IMR-90 (cell line): ENCODE measurements around the gene CLPTM1L. TPM values are rescaled to one million over a fixed set of nuclear protein-coding genes. Genes with fewer than 3 reads are reported as not detected.

Experiments
- ATAC-seq: fragments of 200-7000 bp; cut with Tn5 transposase; 2 replicates; pipeline ENCODE4 v1.9.1; 2020; ENCODE audit warnings: low read depth, mild to moderate bottlenecking, moderate library complexity
- BruUV-seq: library from RNA; stranded (reverse); fragments of 400-500 nt; replicated peaks from 2 replicates; lab custom pipeline; 2021; lab: Mats Ljungman, UMichigan
- CTCF ChIA-PET: fragments of 300-600 bp; formaldehyde crosslinking; extraction: SDS; loops from one replicate; lab custom pipeline; 2021; ENCODE audit warnings: antibody characterized with exemption; lab: Yijun Ruan, JAX
- POLR2A ChIA-PET: fragments of 300-600 bp; sonication (Branson Sonifier 250); formaldehyde crosslinking; loops from one replicate; lab custom pipeline; 2022; ENCODE audit warnings: antibody characterized with exemption; ENCODE audit not compliant: unreplicated experiment; lab: Charles Lee
- DNase-seq: peaks from one replicate; pipeline ENCODE4 v3.0.0; 2013
- H2AFZ ChIP-seq: replicated peaks from 2 replicates; pipeline ENCODE3; 2013; ENCODE audit warnings: low read length, mild to moderate bottlenecking; ENCODE audit not compliant: poor library complexity
- H2AK5ac ChIP-seq: 2 replicates; pipeline ENCODE4 v1.6.1; 2013; ENCODE audit warnings: low read depth, low read length, inconsistent platforms
- H2AK9ac ChIP-seq: replicated peaks from 2 replicates; pipeline ENCODE3; 2013; ENCODE audit warnings: mild to moderate bottlenecking, low read depth, low read length, moderate library complexity; ENCODE audit not compliant: poor library complexity
- H2BK120ac ChIP-seq: 2 replicates; pipeline ENCODE4 v1.6.1; 2013; ENCODE audit warnings: low read depth, low read length, inconsistent platforms
- H2BK15ac ChIP-seq: 3 replicates; pipeline ENCODE4 v1.6.1; 2013; ENCODE audit warnings: low read depth, low read length, inconsistent platforms
- H2BK20ac ChIP-seq: 2 replicates; pipeline ENCODE4 v1.6.1; 2013; ENCODE audit warnings: low read depth, mild to moderate bottlenecking, inconsistent platforms, low read length, moderate library complexity
- H2BK5ac ChIP-seq: 2 replicates; pipeline ENCODE4 v1.6.1; 2013; ENCODE audit warnings: mild to moderate bottlenecking, low read depth, low read length, inconsistent platforms; ENCODE audit not compliant: poor library complexity, severe bottlenecking
- H3K14ac ChIP-seq: replicated peaks from 2 replicates; pipeline ENCODE4 v1.6.1; 2013; ENCODE audit warnings: low read depth, low read length, inconsistent platforms
- H3K18ac ChIP-seq: 2 replicates; pipeline ENCODE4 v1.6.1; 2013; ENCODE audit warnings: low read depth, low read length, control low read depth
- H3K23ac ChIP-seq: 2 replicates; pipeline ENCODE4 v1.6.1; 2013; ENCODE audit warnings: low read depth, low read length, inconsistent platforms
- H3K27ac ChIP-seq: 2 replicates; pipeline ENCODE4 v1.5.1; 2013; ENCODE audit warnings: mild to moderate bottlenecking, control low read depth, low read length; ENCODE audit not compliant: insufficient read depth
- H3K27me3 ChIP-seq: 2 replicates; pipeline ENCODE4 v1.6.1; 2013; ENCODE audit warnings: low read length; ENCODE audit not compliant: control insufficient read depth, insufficient read depth
- H3K36me3 ChIP-seq: 2 replicates; pipeline ENCODE4 v1.6.1; 2013; ENCODE audit warnings: low read length, mixed read lengths; ENCODE audit not compliant: control insufficient read depth, insufficient read depth
- H3K4ac ChIP-seq: 2 replicates; pipeline ENCODE4 v1.6.1; 2013; ENCODE audit warnings: low read depth, low read length, inconsistent platforms
- H3K4me1 ChIP-seq: 2 replicates; pipeline ENCODE4 v1.6.1; 2013; ENCODE audit warnings: low read length, mixed read lengths; ENCODE audit not compliant: control insufficient read depth, insufficient read depth
- H3K4me2 ChIP-seq: 2 replicates; pipeline ENCODE4 v1.6.1; 2013; ENCODE audit warnings: low read depth, mild to moderate bottlenecking, control low read depth, low read length, moderate library complexity
- H3K4me3 ChIP-seq: 2 replicates; pipeline ENCODE4 v1.5.1; 2013; ENCODE audit warnings: low read depth, mild to moderate bottlenecking, control low read depth, low read length, moderate library complexity; ENCODE audit not compliant: insufficient read depth
- H3K56ac ChIP-seq: 2 replicates; pipeline ENCODE4 v1.6.1; 2013; ENCODE audit warnings: low read length, inconsistent platforms; ENCODE audit not compliant: insufficient read depth; ENCODE audit errors: extremely low read depth
- H3K79me1 ChIP-seq, 2 experiments: 2 replicates each; pipeline ENCODE4 v1.6.1; 2013; ENCODE audit warnings: low read length in 2 of 2, inconsistent platforms in 1 of 2, low read depth in 1 of 2
- H3K9ac ChIP-seq: 2 replicates; pipeline ENCODE4 v1.6.1; 2013; ENCODE audit warnings: low read depth, low read length, control low read depth
- H3K9me1 ChIP-seq: 2 replicates; pipeline ENCODE4 v1.6.1; 2013; ENCODE audit warnings: low read length, inconsistent platforms; ENCODE audit not compliant: insufficient read depth
- H3K9me3 ChIP-seq: 2 replicates; pipeline ENCODE4 v1.6.1; 2013; ENCODE audit warnings: low read length; ENCODE audit not compliant: control insufficient read depth, insufficient read depth
- H4K20me1 ChIP-seq: 2 replicates; pipeline ENCODE4 v1.6.1; 2013; ENCODE audit warnings: low read length, inconsistent platforms; ENCODE audit not compliant: insufficient read depth
- H4K5ac ChIP-seq: 2 replicates; pipeline ENCODE4 v1.6.1; 2013; ENCODE audit warnings: mild to moderate bottlenecking, low read depth, low read length, control low read depth
- H4K8ac ChIP-seq, 2 experiments: 2 replicates each; pipeline ENCODE4 v1.6.1; 2013; ENCODE audit warnings: low read depth in 2 of 2, low read length in 2 of 2, control low read depth in 1 of 2, inconsistent platforms in 1 of 2
- H4K91ac ChIP-seq: 2 replicates; pipeline ENCODE4 v1.6.1; 2013; ENCODE audit warnings: low read depth, low read length, inconsistent platforms; ENCODE audit not compliant: insufficient read depth
- BHLHE40 ChIP-seq: fragments of 150-350 bp; IDR thresholded peaks from 2 replicates; pipeline ENCODE4 v1.6.1; 2016; ENCODE audit warnings: mild to moderate bottlenecking, low read depth, low read length
- CEBPB ChIP-seq: IDR thresholded peaks from 2 replicates; pipeline ENCODE4 v1.6.1; 2012; ENCODE audit warnings: low read depth, low read length, improper control_type of control experiment
- CHD1 ChIP-seq: IDR thresholded peaks from 2 replicates; pipeline ENCODE4 v1.6.1; 2012; ENCODE audit warnings: low read depth, low read length, improper control_type of control experiment
- CTCF ChIP-seq: conservative IDR thresholded peaks from 2 replicates; pipeline ENCODE4 v1.5.1; 2012; ENCODE audit warnings: mild to moderate bottlenecking, low read depth, low read length, improper control_type of control experiment
- ELK1 ChIP-seq: fragments of 150-350 bp; IDR thresholded peaks from 2 replicates; pipeline ENCODE4 v1.6.1; 2016; ENCODE audit warnings: low read depth, mild to moderate bottlenecking, low read length, moderate library complexity, borderline replicate concordance
- FOS ChIP-seq: fragments of 150-350 bp; IDR thresholded peaks from 2 replicates; pipeline ENCODE4 v1.6.1; 2016; ENCODE audit warnings: low read depth, low read length
- MAFK ChIP-seq: IDR thresholded peaks from 2 replicates; pipeline ENCODE4 v1.6.1; 2012; ENCODE audit warnings: low read depth, low read length, improper control_type of control experiment
- MAZ ChIP-seq: IDR thresholded peaks from 2 replicates; pipeline ENCODE4 v1.6.1; 2012; ENCODE audit warnings: low read depth, mild to moderate bottlenecking, low read length, improper control_type of control experiment, moderate library complexity, borderline replicate concordance
- MXI1 ChIP-seq: IDR thresholded peaks from 2 replicates; pipeline ENCODE4 v1.6.1; 2012; ENCODE audit warnings: low read depth, mild to moderate bottlenecking, low read length, moderate library complexity, borderline replicate concordance
- NFE2L2 ChIP-seq: fragments of 150-350 bp; IDR thresholded peaks from 2 replicates; pipeline ENCODE4 v1.6.1; 2016; ENCODE audit warnings: low read depth, mild to moderate bottlenecking, low read length
- POLR2A ChIP-seq: IDR thresholded peaks from 2 replicates; pipeline ENCODE4 v1.6.1; 2012; ENCODE audit warnings: mild to moderate bottlenecking, low read depth, low read length
- RAD21 ChIP-seq: IDR thresholded peaks from 2 replicates; pipeline ENCODE4 v1.6.1; 2012; ENCODE audit warnings: low read length, improper control_type of control experiment
- RCOR1 ChIP-seq: IDR thresholded peaks from 2 replicates; pipeline ENCODE4 v1.6.1; 2012; ENCODE audit warnings: mild to moderate bottlenecking, low read length, improper control_type of control experiment; ENCODE audit not compliant: insufficient replicate concordance
- RFX5 ChIP-seq: IDR thresholded peaks from 2 replicates; pipeline ENCODE4 v1.8.0; 2012; ENCODE audit warnings: low read depth, mild to moderate bottlenecking, low read length, moderate library complexity
- SMC3 ChIP-seq: fragments of 150-350 bp; IDR thresholded peaks from 2 replicates; pipeline ENCODE4 v1.6.1; 2016; ENCODE audit warnings: low read depth, mild to moderate bottlenecking, antibody characterized with exemption, low read length, moderate library complexity
- USF2 ChIP-seq: fragments of 150-350 bp; IDR thresholded peaks from 2 replicates; pipeline ENCODE4 v1.6.1; 2017; ENCODE audit warnings: mild to moderate bottlenecking, antibody characterized with exemption, low read length, low read depth
- WGBS, 2 experiments: methylation state at CpG; one replicate each; pipeline versions ENCODE4 v1.1.5 to v1.1.7; 2013; ENCODE audit warnings: missing lambda C conversion rate in 2 of 2; ENCODE audit not compliant: insufficient read length in 1 of 2; ENCODE audit errors: extremely low coverage in 2 of 2; 5-methylcytosine and 5-hydroxymethylcytosine counted together
- dilution Hi-C: fragments of 300-500 bp; cut with HindIII; formaldehyde crosslinking; loops from one replicate; pipeline ENCODE4 v1.14.3; 2018; ENCODE audit warnings: low sequenced_read_pairs; ENCODE audit not compliant: unreplicated experiment
- in situ Hi-C: fragments of 300-500 bp; cut with MboI; formaldehyde crosslinking; loops from 3 replicates; pipeline ENCODE4 v1.14.3; 2019; ENCODE audit warnings: low sequenced_read_pairs, inconsistent platforms, mixed read lengths
- intact Hi-C: fragments of 100-400 bp; cut with micrococcal nuclease; formaldehyde crosslinking; loops from 2 replicates; pipeline ENCODE4 v1.10.0; 2022
- polyA plus RNA-seq, 3 experiments: library from polyadenylated mRNA; depleted of rRNA; stranded (reverse); fragments of >200 nt; gene quantifications; 2 replicates each; pipeline ENCODE4 v1.2.3, GENCODE V29; 2012; ENCODE audit warnings: low replicate concordance in 1 of 3
- total RNA-seq: library from RNA; depleted of rRNA; stranded (reverse); fragments of >200 nt; gene quantifications from 2 replicates; pipeline ENCODE4 v1.2.3, GENCODE V29; 2012

The CLPTM1L gene
- total and polyA plus RNA-seq, 2 of the 4 experiments (the other 2 are of a cell fraction), result 114 to 137 TPM

- in situ Hi-C loops, result no loop called here
- Histone ChIP-seq H3K18ac (no peak overlapping the region), H3K9ac (no peak overlapping the region), H2AFZ (no peak overlapping the region), H3K9me3 (peaks cover 25% of the 10 kb centered on the region), H2BK20ac (no peak overlapping the region), H2BK5ac (no peak overlapping the region), H2AK5ac (no peak overlapping the region), H3K36me3 (no peaks in the 10 kb centered on the region), H3K9me1 (no peaks in the 10 kb centered on the region), H2BK120ac (no peak overlapping the region), H3K4me2 (no peak overlapping the region), H4K91ac (no peak overlapping the region), H3K4ac (no peak overlapping the region), H3K4me1 (no peaks in the 10 kb centered on the region), H3K27me3 (no peaks in the 10 kb centered on the region), H4K5ac (no peak overlapping the region), H4K8ac (no peak overlapping the region), H2AK9ac (no peak overlapping the region), H4K20me1 (no peaks in the 10 kb centered on the region), H3K23ac (no peak overlapping the region), H3K79me1 (no peaks in the 10 kb centered on the region), H2BK15ac (no peak overlapping the region), H3K27ac (no peak overlapping the region), H3K56ac (no peak overlapping the region), H3K4me3 (no peak overlapping the region), H3K14ac (no peak overlapping the region)
- POLR2A ChIA-PET, result no interaction called here
- TF ChIP-seq BHLHE40, result no peak
- no peak for TF ChIP-seq MAFK
- TF ChIP-seq MAZ, result no peak
- no peak for TF ChIP-seq SMC3
- TF ChIP-seq USF2, result no peak
- no peak for TF ChIP-seq POLR2A
- no peak for TF ChIP-seq CHD1
- no peak for TF ChIP-seq MXI1
- no peak for TF ChIP-seq CTCF
- TF ChIP-seq RAD21, result no peak
- no peak for TF ChIP-seq ELK1
- no peak for TF ChIP-seq RFX5
- no peak for TF ChIP-seq NFE2L2
- TF ChIP-seq FOS, result no peak
- TF ChIP-seq CEBPB, result no peak
- TF ChIP-seq RCOR1, result no peak
- no CpG with 5 or more reads among the region's 42 CpGs for WGBS, 2 experiments
- dilution Hi-C loops, result no loop called here
- intact Hi-C loops, result no loop called here
- BruUV-seq, result no TSS peak
- DNase-seq (no peak), ATAC-seq (no peak)
- CTCF ChIA-PET, result no interaction called here
These were observed 66.0 kb downstream of the CLPTM1L start for GRCh38 chr5:1278656-1279442.
